ENCODE data around the gene PTCH2.
"Not testable (repeated sequence)": the region's sequence is repeated elsewhere in the genome, so short reads cannot be mapped to it uniquely, and the experiment has no call there.

Gene PTCH2

DNA sequence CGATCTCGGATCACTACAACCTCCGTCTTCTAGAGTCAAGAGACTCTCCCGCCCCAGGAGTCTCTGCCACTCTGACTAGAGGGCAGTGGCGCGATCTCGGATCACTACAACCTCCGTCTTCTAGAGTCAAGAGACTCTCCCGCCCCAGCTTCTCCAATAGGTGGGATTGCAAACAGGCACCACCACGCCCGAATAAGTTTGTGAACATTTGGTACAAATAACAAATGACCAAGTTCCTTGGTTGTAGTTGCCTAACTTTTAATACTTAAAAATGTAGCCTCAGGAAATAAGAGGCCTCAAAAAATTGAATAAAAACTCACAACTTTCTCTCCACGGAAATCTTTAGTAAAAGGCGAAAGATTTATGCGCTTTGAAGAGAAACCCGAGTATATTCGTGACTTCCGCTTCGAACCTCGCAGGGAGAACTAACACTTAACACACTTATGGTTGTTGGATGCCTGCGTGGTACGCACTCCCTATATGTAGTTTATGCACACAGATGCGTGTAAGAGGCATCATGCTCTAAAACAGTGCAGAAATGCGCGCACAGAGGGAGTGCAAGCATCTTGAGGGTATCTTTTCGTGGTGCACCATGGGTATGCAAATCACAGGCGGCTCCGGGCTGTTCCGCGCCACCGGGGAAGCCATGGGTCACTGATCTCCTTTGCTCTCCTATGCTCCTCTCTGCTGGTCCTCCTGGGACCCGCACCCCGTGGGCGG is 23.3 kb downstream of the PTCH2 start:
- Histone ChIP-seq H4K20me1 (ENCODE audit: insufficient read depth) (no peaks in the 10 kb centered on the region), H3K27me3 (ENCODE audit: insufficient read depth, low read depth) (no peaks in the 10 kb centered on the region), H3K4me3 (IDR thresholded peaks at IDR 0.05; ENCODE audit: insufficient read depth, low read depth, low read length) (peak overlapping the region; percentile 76), H3K36me3 (ENCODE audit: insufficient read depth) (no peaks in the 10 kb centered on the region), H3K27ac (peak overlapping the region; percentile 98), H3K79me2 (ENCODE audit: insufficient read depth, low read depth) (no peaks in the 10 kb centered on the region), H2AFZ (ENCODE audit: low read depth) (peak overlapping the region; percentile 70), H3K9ac (peak overlapping the region; percentile 92), H3K4me1 (ENCODE audit: low read depth, poor library complexity, severe bottlenecking) (peaks cover 17% of the 10 kb centered on the region), H3K4me2 (peak overlapping the region; percentile 72)
- no peak for TF ChIP-seq CTCF (conservative IDR thresholded peaks at IDR 0.05; ENCODE audit: low read depth, low read length)

DNA sequence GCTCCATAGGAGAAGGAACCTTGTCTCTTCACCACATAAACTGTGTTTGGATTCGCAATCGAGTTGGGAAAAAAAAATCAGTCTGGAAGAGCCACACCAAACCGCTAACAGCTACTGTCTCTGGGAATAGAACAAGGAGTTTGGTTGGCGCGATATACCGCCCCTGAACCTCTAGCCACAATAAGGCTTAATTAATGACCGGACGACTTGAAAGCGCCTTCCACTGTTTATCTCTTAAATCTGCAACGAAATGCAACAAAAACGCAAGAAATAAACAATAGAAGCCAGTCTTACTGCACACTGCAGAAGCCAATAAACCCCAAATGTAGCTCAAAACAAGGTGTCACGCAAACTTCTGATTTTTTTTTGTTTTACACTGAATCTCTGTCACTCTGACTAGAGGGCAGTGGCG is 23.9 kb downstream of the PTCH2 start:
- H3K4me2 ChIP-seq = peak overlapping the region; percentile 72
- peak overlapping the region; percentile 98 for H3K27ac ChIP-seq
- no peak overlapping the region for H3K4me3 ChIP-seq (IDR thresholded peaks at IDR 0.05; ENCODE audit: insufficient read depth, low read depth, low read length)
- peak overlapping the region; percentile 92; the same call in 1 of the 2 replicates for H3K9ac ChIP-seq
- H3K79me2 ChIP-seq (ENCODE audit: insufficient read depth, low read depth) = no peaks in the 10 kb centered on the region
- no peaks in the 10 kb centered on the region for H3K36me3 ChIP-seq (ENCODE audit: insufficient read depth)
- peaks cover 17% of the 10 kb centered on the region for H3K4me1 ChIP-seq (ENCODE audit: low read depth, poor library complexity, severe bottlenecking)
- H3K27me3 ChIP-seq (ENCODE audit: insufficient read depth, low read depth) = no peaks in the 10 kb centered on the region
- TF ChIP-seq CTCF (conservative IDR thresholded peaks at IDR 0.05; ENCODE audit: low read depth, low read length) = no peak
- peak overlapping the region; percentile 70 for H2AFZ ChIP-seq (ENCODE audit: low read depth)
- H4K20me1 ChIP-seq (ENCODE audit: insufficient read depth) = no peaks in the 10 kb centered on the region

GRCh38 chr1:44817771-44818495 is 25.1 kb downstream of the PTCH2 start:
- Histone ChIP-seq H3K36me3 (ENCODE audit: insufficient read depth) (no peaks in the 10 kb centered on the region), H3K27me3 (ENCODE audit: insufficient read depth, low read depth) (no peaks in the 10 kb centered on the region), H3K27ac (peak overlapping the region; percentile 98; the same call in 1 of the 2 replicates), H3K79me2 (ENCODE audit: insufficient read depth, low read depth) (no peaks in the 10 kb centered on the region), H2AFZ (ENCODE audit: low read depth) (no peak overlapping the region), H4K20me1 (ENCODE audit: insufficient read depth) (no peaks in the 10 kb centered on the region), H3K4me3 (IDR thresholded peaks at IDR 0.05; ENCODE audit: insufficient read depth, low read depth, low read length) (no peak overlapping the region), H3K9ac (no peak overlapping the region), H3K4me1 (ENCODE audit: low read depth, poor library complexity, severe bottlenecking) (peaks cover 17% of the 10 kb centered on the region), H3K4me2 (no peak overlapping the region; the same call in 1 of the 2 replicates)
- no peak for TF ChIP-seq CTCF (conservative IDR thresholded peaks at IDR 0.05; ENCODE audit: low read depth, low read length)

DNA sequence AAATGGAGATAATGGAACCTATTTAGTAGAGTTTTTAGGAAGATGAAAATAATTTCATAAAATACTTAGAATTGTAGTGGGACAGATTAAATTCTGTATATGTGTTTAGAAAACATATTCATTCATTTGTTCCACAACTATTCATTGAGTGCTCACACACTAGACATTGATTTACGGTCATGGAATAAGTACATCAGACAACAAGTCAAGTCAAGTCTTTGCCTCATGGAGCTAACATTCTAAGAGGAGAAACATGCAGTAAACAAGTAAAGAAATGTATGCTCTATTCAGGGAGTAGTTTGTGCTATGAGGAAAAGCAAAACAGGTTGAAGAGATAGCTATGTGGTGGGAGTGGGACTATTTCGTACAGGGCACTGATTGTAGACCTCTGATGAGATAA is 25.7 kb downstream of the PTCH2 start:
- Histone ChIP-seq H4K20me1 (ENCODE audit: insufficient read depth) (no peaks in the 10 kb centered on the region), H3K4me1 (ENCODE audit: low read depth, poor library complexity, severe bottlenecking) (peaks cover 17% of the 10 kb centered on the region), H3K36me3 (ENCODE audit: insufficient read depth) (no peaks in the 10 kb centered on the region), H3K9ac (no peak overlapping the region), H2AFZ (ENCODE audit: low read depth) (no peak overlapping the region), H3K27me3 (ENCODE audit: insufficient read depth, low read depth) (no peaks in the 10 kb centered on the region), H3K27ac (no peak overlapping the region), H3K79me2 (ENCODE audit: insufficient read depth, low read depth) (no peaks in the 10 kb centered on the region), H3K4me2 (no peak overlapping the region), H3K4me3 (IDR thresholded peaks at IDR 0.05; ENCODE audit: insufficient read depth, low read depth, low read length) (no peak overlapping the region)
- no peak for TF ChIP-seq CTCF (conservative IDR thresholded peaks at IDR 0.05; ENCODE audit: low read depth, low read length)

GRCh38 chr1:44815926-44816325 is 27.1 kb downstream of the PTCH2 start:
- not testable (repeated sequence) for H3K9ac ChIP-seq; H3K4me2 ChIP-seq; H2AFZ ChIP-seq (ENCODE audit: low read depth); H3K27me3 ChIP-seq (ENCODE audit: insufficient read depth, low read depth); H4K20me1 ChIP-seq (ENCODE audit: insufficient read depth); H3K4me3 ChIP-seq (IDR thresholded peaks at IDR 0.05; ENCODE audit: insufficient read depth, low read depth, low read length); H3K79me2 ChIP-seq (ENCODE audit: insufficient read depth, low read depth); H3K36me3 ChIP-seq (ENCODE audit: insufficient read depth); H3K27ac ChIP-seq
- H3K4me1 ChIP-seq (ENCODE audit: low read depth, poor library complexity, severe bottlenecking) = peaks cover 29% of the 10 kb centered on the region
